Spleen (tissue), 11 donors: ENCODE measurements around the gene TNPO3. TPM values are rescaled to one million over a fixed set of nuclear protein-coding genes. Genes with fewer than 3 reads are reported as not detected.
"Not testable (repeated sequence)": the region's sequence is repeated elsewhere in the genome, so short reads cannot be mapped to it uniquely, and the experiment has no call there.

ENCODE experiments used
- DNase-seq: peaks from one replicate; pipeline ENCODE4 v3.0.0-alpha.2; 2020
- H3K27ac ChIP-seq, 8 donors: fragments of 200-600 bp; sonication (generic) in 7 of 8; 1 replicate in 4 of 8; 2 replicates in 4 of 8; pipeline versions ENCODE4 v1.5.0 to v1.8.0; 2016 to 2021; ENCODE audit warnings: inconsistent platforms in 4 of 8, mild to moderate bottlenecking in 4 of 8, moderate library complexity in 1 of 8
- H3K27me3 ChIP-seq, 7 donors: fragments of 200-600 bp; sonication (generic) in 6 of 7; replicated peaks in 1 of 7; 1 replicate in 4 of 7; 2 replicates in 3 of 7; pipeline versions ENCODE4 v1.5.0 to v1.8.0; 2016 to 2021; ENCODE audit warnings: inconsistent platforms in 3 of 7, mild to moderate bottlenecking in 1 of 7
- H3K36me3 ChIP-seq, 6 donors: fragments of 200-600 bp; sonication (generic) in 5 of 6; 1 replicate in 4 of 6; 2 replicates in 2 of 6; pipeline versions ENCODE4 v1.5.0 to v1.8.0; 2016 to 2021; ENCODE audit warnings: inconsistent platforms in 2 of 6
- H3K4me1 ChIP-seq, 6 donors: fragments of 200-600 bp; sonication (generic) in 5 of 6; 1 replicate in 3 of 6; 2 replicates in 3 of 6; pipeline versions ENCODE4 v1.5.0 to v1.8.0; 2016 to 2021; ENCODE audit warnings: inconsistent platforms in 3 of 6
- H3K4me3 ChIP-seq, 8 donors: fragments of 200-600 bp; sonication (generic) in 7 of 8; 1 replicate in 4 of 8; 2 replicates in 4 of 8; pipeline versions ENCODE4 v1.5.0 to v1.8.0; 2016 to 2021; ENCODE audit warnings: inconsistent platforms in 4 of 8, mild to moderate bottlenecking in 4 of 8, moderate library complexity in 2 of 8
- H3K9me3 ChIP-seq, 8 donors: fragments of 200-600 bp; sonication (generic) in 7 of 8; 1 replicate in 4 of 8; 2 replicates in 4 of 8; pipeline versions ENCODE4 v1.5.0 to v1.8.0; 2016 to 2021; ENCODE audit warnings: inconsistent platforms in 4 of 8
- POLR2A ChIP-seq, 3 donors: fragments of 450-650 bp; IDR thresholded peaks; one replicate each; pipeline ENCODE4 v1.5.1; 2017; ENCODE audit warnings: antibody characterized with exemption in 3 of 3, mild to moderate bottlenecking in 1 of 3
- POLR2AphosphoS5 ChIP-seq, 3 donors: sonication (generic); formaldehyde crosslinking; IDR thresholded peaks; one replicate each; pipeline ENCODE4 v1.5.1; 2017; ENCODE audit warnings: antibody characterized with exemption in 3 of 3
- WGBS, 5 donors: extraction: QIAGEN DNeasy Blood & Tissue Kit in 3 of 5; methylation state at CpG; one replicate each; pipeline versions ENCODE4 v1.1.5 to v1.1.7; 2013 to 2018; 5-methylcytosine and 5-hydroxymethylcytosine counted together
- intact Hi-C: fragments of 100-400 bp; cut with DNase I; formaldehyde crosslinking; loops from one replicate; pipeline ENCODE4 v1.15.0; 2023; ENCODE audit warnings: low total_unique reads
- polyA plus RNA-seq, 3 donors: library from polyadenylated mRNA; stranded (reverse); fragments of 200-250 nt; gene quantifications; one replicate each; pipeline ENCODE4 v1.2.1, GENCODE V29; 2013
- total RNA-seq, 7 donors: library from RNA; depleted of rRNA in 3 of 7; stranded (reverse); fragments of >200 nt in 3 of 7; fragmentation: NEBNext Ultra II Directional in 4 of 7; extraction: Animal tissue kit (Norgen Biotek cat#: 25700) in 4 of 7; gene quantifications; one replicate each; pipeline versions ENCODE4 v1.1.0 to v1.2.1, GENCODE V29; 2016 to 2021
- TF ChIP-seq, protein P1 (sequence below), 11 experiments: fragments of 200-600 bp in 7 of 11; fragments of 450-650 bp in 4 of 11; sonication (generic) in 4 of 11; IDR thresholded peaks in 8 of 11; conservative IDR thresholded peaks in 3 of 11; 1 replicate in 7 of 11; 2 replicates in 4 of 11; pipeline versions ENCODE4 v1.4.0 to v1.8.0; 2016 to 2021; ENCODE audit warnings: antibody characterized with exemption in 11 of 11, inconsistent platforms in 4 of 11, mild to moderate bottlenecking in 1 of 11
- donor health status: healthy with polysubstance abuse.
- donor health status: DM: no; HTN: no; CAD: no; lungs with moderate emphysema.
- donor health status: DM: no; HTN: no; CAD: no.
- donor health status: Bipolar disorder and iron deficiency.
- donor health status: healthy.
- donor health status: DM: no; HTN: no; CAD: no.
- donor health status: DM: yes; HTN: yes; CAD: no.

Gene TNPO3
- total and polyA plus RNA-seq, 10 donors, result 11.2 to 49.0 (median 35.1) TPM

DNA sequence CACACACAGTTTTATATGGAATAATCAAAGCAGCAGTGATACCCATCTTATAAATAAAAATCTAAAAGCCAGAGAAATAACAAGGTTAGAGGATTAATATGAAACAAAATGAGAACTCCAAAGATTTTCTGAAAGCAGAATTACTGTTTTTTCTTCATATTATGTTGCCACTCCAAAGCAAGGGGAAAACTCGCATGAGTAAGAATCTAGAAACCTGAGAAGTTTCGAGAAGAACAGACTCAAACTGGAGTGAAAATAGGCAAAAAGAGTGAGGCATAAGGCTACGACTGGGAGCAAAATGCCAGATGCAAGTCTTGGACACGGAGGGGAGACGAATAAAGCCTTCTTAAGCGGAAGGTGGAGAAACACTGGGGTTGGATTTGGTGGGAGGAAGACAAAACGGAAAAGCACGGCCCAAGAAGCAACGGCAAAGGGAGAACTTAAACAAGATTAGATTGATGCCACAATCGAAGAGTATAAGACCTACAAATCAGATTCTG, 923 bp downstream of the TNPO3 start:
- no peak for DNase-seq
- Histone ChIP-seq H3K27ac (peak overlapping the region; percentile 95 to 99 (median 98)), H3K36me3 (peaks cover 0 to 21% (median 0%) of the 10 kb centered on the region in 6 donors), H3K4me1 (peaks cover 25 to 62% (median 56%) of the 10 kb centered on the region in 6 donors), H3K4me3 (peak overlapping the region; percentile 82 to 99 (median 96)), H3K9me3 (no peaks in the 10 kb centered on the region), H3K27me3 (no peaks in the 10 kb centered on the region)
- TF ChIP-seq, protein P1, sequence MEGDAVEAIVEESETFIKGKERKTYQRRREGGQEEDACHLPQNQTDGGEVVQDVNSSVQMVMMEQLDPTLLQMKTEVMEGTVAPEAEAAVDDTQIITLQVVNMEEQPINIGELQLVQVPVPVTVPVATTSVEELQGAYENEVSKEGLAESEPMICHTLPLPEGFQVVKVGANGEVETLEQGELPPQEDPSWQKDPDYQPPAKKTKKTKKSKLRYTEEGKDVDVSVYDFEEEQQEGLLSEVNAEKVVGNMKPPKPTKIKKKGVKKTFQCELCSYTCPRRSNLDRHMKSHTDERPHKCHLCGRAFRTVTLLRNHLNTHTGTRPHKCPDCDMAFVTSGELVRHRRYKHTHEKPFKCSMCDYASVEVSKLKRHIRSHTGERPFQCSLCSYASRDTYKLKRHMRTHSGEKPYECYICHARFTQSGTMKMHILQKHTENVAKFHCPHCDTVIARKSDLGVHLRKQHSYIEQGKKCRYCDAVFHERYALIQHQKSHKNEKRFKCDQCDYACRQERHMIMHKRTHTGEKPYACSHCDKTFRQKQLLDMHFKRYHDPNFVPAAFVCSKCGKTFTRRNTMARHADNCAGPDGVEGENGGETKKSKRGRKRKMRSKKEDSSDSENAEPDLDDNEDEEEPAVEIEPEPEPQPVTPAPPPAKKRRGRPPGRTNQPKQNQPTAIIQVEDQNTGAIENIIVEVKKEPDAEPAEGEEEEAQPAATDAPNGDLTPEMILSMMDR (IDR thresholded peaks at IDR 0.05 in 8 of 11, conservative IDR thresholded peaks at IDR 0.05 in 3 of 11), result no peak
- TF ChIP-seq POLR2A (IDR thresholded peaks at IDR 0.05), result no peak
- no peak for TF ChIP-seq POLR2AphosphoS5 (IDR thresholded peaks at IDR 0.05)
- intact Hi-C loops, result no loop called here
- WGBS, 5 donors, result 0 to 1% (median 0%) methylated on average over 10 of the region's 10 CpGs

DNA sequence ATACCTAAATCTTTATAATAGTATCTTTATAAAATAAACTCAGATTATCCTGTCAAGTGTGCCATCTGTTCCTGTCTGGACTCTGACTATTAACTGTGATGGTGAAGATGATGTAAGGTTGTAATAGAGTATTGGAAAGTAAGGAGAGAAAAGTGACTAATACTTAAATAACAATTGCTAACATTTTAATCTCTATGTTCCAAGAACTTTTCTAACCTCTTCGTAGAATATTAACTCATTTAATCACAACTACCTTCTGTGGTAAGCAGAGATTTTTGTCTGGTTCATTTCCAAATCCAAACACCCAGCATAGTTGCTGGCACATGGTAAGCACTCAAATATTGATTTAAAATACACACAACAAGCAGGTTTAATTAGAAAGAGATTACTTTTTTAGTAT, 2.5 kb downstream of the TNPO3 start:
- Histone ChIP-seq H3K4me3 (peak overlapping the region in 1 of 8 donors; percentile 82), H3K27ac (no peak overlapping the region), H3K9me3 (no peaks in the 10 kb centered on the region), H3K4me1 (peaks cover 30 to 78% (median 68%) of the 10 kb centered on the region in 6 donors), H3K27me3 (no peaks in the 10 kb centered on the region), H3K36me3 (peaks cover 0 to 30% (median 2%) of the 10 kb centered on the region in 6 donors)
- 75 to 93% (median 87%) methylated on average over 1 of the region's 1 CpG for WGBS, 5 donors
- intact Hi-C loops, result no loop called here
- DNase-seq, result no peak
- TF ChIP-seq POLR2A (IDR thresholded peaks at IDR 0.05) (no peak), POLR2AphosphoS5 (IDR thresholded peaks at IDR 0.05) (no peak)
- TF ChIP-seq, protein P1 (IDR thresholded peaks at IDR 0.05 in 8 of 11, conservative IDR thresholded peaks at IDR 0.05 in 3 of 11), result no peak

DNA sequence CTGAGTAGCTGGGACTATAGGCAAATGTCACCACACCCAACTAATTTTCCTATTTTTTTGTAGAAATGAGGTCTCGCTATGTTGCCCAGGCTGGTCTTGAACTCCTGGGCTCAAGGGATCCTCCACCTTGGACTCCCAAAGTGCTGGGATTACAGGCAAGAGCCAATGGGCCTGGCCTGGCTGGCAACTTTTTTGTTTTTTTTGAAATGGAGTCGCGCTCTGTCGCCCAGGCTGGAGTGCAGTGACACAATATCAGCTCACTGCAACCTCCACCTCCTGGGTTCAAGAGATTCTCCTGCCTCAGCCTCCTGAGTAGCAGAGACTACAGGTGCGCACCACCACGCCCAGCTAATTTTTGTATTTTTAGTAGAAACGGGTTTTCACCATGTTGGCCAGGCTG, 3.5 kb downstream of the TNPO3 start:
- intact Hi-C loops, H3K9me3 ChIP-seq, DNase-seq, H3K27me3 ChIP-seq, H3K27ac ChIP-seq, H3K4me3 ChIP-seq: not testable (repeated sequence)
- Histone ChIP-seq H3K36me3 (peaks cover 0 to 35% (median 2%) of the 10 kb centered on the region in 6 donors), H3K4me1 (peaks cover 30 to 87% (median 78%) of the 10 kb centered on the region in 6 donors)
- 94 to 99% (median 96%) methylated on average over 7 of the region's 7 CpGs for WGBS, 5 donors

DNA sequence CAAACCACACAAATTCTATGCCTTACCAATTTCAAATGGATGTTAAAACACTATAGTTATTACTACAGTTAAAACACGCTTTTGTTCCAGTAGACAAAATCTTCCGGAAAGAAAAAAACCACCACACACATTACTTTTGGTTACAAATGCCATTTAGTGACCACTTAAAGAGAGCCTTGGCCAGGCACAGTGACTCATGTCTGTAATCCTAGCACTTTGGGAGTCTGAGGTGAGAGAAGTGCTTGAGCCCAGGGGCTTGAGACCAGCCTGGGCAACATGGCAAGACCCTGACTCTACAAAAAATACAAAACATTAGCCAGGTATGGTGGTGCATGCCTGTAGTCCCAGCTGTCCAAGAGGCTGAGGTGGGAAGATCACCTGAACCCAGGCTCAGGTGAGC, 7.2 kb downstream of the TNPO3 start:
- TF ChIP-seq POLR2A (IDR thresholded peaks at IDR 0.05) (no peak), POLR2AphosphoS5 (IDR thresholded peaks at IDR 0.05) (no peak)
- TF ChIP-seq, protein P1 (IDR thresholded peaks at IDR 0.05 in 8 of 11, conservative IDR thresholded peaks at IDR 0.05 in 3 of 11), result no peak
- DNase-seq, result no peak
- H3K4me3 ChIP-seq, result no peak overlapping the region
- H3K36me3 ChIP-seq, result peaks cover 0 to 35% (median 2%) of the 10 kb centered on the region in 6 donors
- intact Hi-C loops, result no loop called here
- no peak overlapping the region for H3K27ac ChIP-seq
- no peaks in the 10 kb centered on the region for H3K9me3 ChIP-seq
- WGBS, 5 donors, result 84 to 100% (median 91%) methylated on average over 2 of the region's 2 CpGs
- H3K4me1 ChIP-seq, result peaks cover 31 to 100% (median 83%) of the 10 kb centered on the region in 6 donors
- no peaks in the 10 kb centered on the region for H3K27me3 ChIP-seq
